K562 (cell line): ENCODE data around the gene HIKESHI. TPM values are rescaled to one million over a fixed set of nuclear protein-coding genes. Genes with fewer than 3 reads are reported as not detected.

Experiments used
- ATF3 ChIP-seq, 2 experiments: fragments of 450-650 bp in 1 of 2; sonication (generic) in 1 of 2; formaldehyde crosslinking in 1 of 2; IDR thresholded peaks in 1 of 2; conservative IDR thresholded peaks in 1 of 2; 2 replicates each; pipeline versions ENCODE4 v1.6.1 to v1.8.1; 2016 to 2023; ENCODE audit warnings: mild to moderate bottlenecking in 2 of 2, moderate library complexity in 2 of 2, inconsistent platforms in 1 of 2, missing genetic modification reagents in 1 of 2
- ELF2 ChIP-seq: fragments of 250-450 bp; sonication (Bioruptor Pico); IDR thresholded peaks from 2 replicates; pipeline ENCODE4 v1.5.0; 2021; ENCODE audit warnings: mild to moderate bottlenecking
- EP300 ChIP-seq: IDR thresholded peaks from 2 replicates; pipeline ENCODE4 v1.6.1; 2012; ENCODE audit warnings: low read length, improper control_type of control experiment
- FOXK1 ChIP-seq: sonication (generic); formaldehyde crosslinking; IDR thresholded peaks from 2 replicates; pipeline ENCODE4 v1.8.0; 2022; ENCODE audit warnings: missing genetic modification reagents, mild to moderate bottlenecking, borderline replicate concordance
- MAFK ChIP-seq: IDR thresholded peaks from 2 replicates; pipeline ENCODE4 v1.6.1; 2011; ENCODE audit warnings: low read length, improper control_type of control experiment
- NR2C1 ChIP-seq, 2 experiments: fragments of 450-650 bp; IDR thresholded peaks; 2 replicates each; pipeline ENCODE4 v1.6.1; 2017; ENCODE audit warnings: mild to moderate bottlenecking in 2 of 2, antibody characterized with exemption in 1 of 2, inconsistent platforms in 1 of 2, missing compliant biosample characterization in 1 of 2, missing genetic modification characterization in 1 of 2
- NRF1 ChIP-seq, 2 experiments: fragments of 450-650 bp; IDR thresholded peaks in 1 of 2; conservative IDR thresholded peaks in 1 of 2; 2 replicates each; pipeline ENCODE4 v1.6.1; 2014; ENCODE audit warnings: mild to moderate bottlenecking in 2 of 2
- ZBTB7A ChIP-seq: IDR thresholded peaks from 2 replicates; pipeline ENCODE4 v1.6.1; 2011; ENCODE audit warnings: low read depth, mild to moderate bottlenecking, low read length, moderate library complexity, borderline replicate concordance; ENCODE audit not compliant: control insufficient read depth
- ZNF311 ChIP-seq: fragments of 250-450 bp; sonication (Bioruptor Pico); IDR thresholded peaks from 2 replicates; pipeline ENCODE4 v1.4.0; 2020; ENCODE audit warnings: mild to moderate bottlenecking, moderate library complexity
- polyA plus RNA-seq, 8 experiments: library from polyadenylated mRNA; depleted of rRNA in 4 of 8; stranded (reverse) in 5 of 8; unstranded in 3 of 8; fragments of >200 nt; fragmentation: Nextera tagmentation in 2 of 8; fragmentation: Illumina TruSeq in 1 of 8; extraction: Ambion mirVana in 2 of 8; extraction: Trizol in 1 of 8; gene quantifications; 2 replicates each; pipeline versions ENCODE4 v1.2.1 to v1.2.3, GENCODE V29; 2011 to 2014; ENCODE audit warnings: inconsistent platforms in 1 of 8, missing spikeins in 1 of 8
- total RNA-seq, 7 experiments: library from RNA; depleted of rRNA in 6 of 7; stranded (reverse); fragments of >200 nt in 6 of 7; fragmentation: Illumina TruSeq in 2 of 7; extraction: Trizol in 2 of 7; gene quantifications; 2 replicates each; pipeline versions ENCODE4 v1.2.1 to v1.2.3, GENCODE V29; 2011 to 2021; ENCODE audit warnings: low replicate concordance in 1 of 7
- TF ChIP-seq, protein P1 (sequence below): fragments of 450-650 bp; formaldehyde crosslinking; IDR thresholded peaks from 2 replicates; pipeline ENCODE4 v1.4.0; 2020; ENCODE audit warnings: mild to moderate bottlenecking, moderate library complexity
- TF ChIP-seq, protein P2 (sequence below), 2 experiments: fragments of 450-650 bp; conservative IDR thresholded peaks; 2 replicates each; pipeline ENCODE4 v1.6.1; 2017; ENCODE audit warnings: mild to moderate bottlenecking in 2 of 2, moderate library complexity in 2 of 2
- TF ChIP-seq, protein P3 (sequence below), 2 experiments: fragments of 450-650 bp in 1 of 2; sonication (generic) in 1 of 2; formaldehyde crosslinking in 1 of 2; IDR thresholded peaks; 2 replicates each; pipeline versions ENCODE4 v1.7.1 to v1.9.0; 2016 to 2022; ENCODE audit warnings: inconsistent platforms in 1 of 2, mild to moderate bottlenecking in 1 of 2, missing genetic modification reagents in 1 of 2

The HIKESHI gene
- total and polyA plus RNA-seq, 9 of the 15 experiments (the other 6 are each of a cell fraction or from before 2014, with no cell fraction given) = 33.2 to 196 (median 62.7) TPM

GRCh38 chr11:86302092-86302793 is at the start of gene HIKESHI (continued):
- TF ChIP-seq ATF3 (IDR thresholded peaks at IDR 0.05) (no peak; the same call in 1 of the 2 replicates), ATF3 (CRISPR knock-in tag; conservative IDR thresholded peaks at IDR 0.05) (no peak; the same call in 1 of the 2 replicates), ZBTB7A (peak; percentile 92), EP300 (no peak; the same call in none of the 2 replicates), NR2C1 (IDR thresholded peaks at IDR 0.05) (peak; percentile 100), NR2C1 (tag; IDR thresholded peaks at IDR 0.05) (peak; percentile 100), NRF1 (conservative IDR thresholded peaks at IDR 0.05 in 1 of 2, IDR thresholded peaks at IDR 0.05 in 1 of 2) (peak; percentile 85 to 86), ZNF311 (CRISPR knock-in tag) (0 out of 2 replicates have a peak, but pooled peaks have one; percentile 78), FOXK1 (CRISPR knock-in tag) (no peak), ELF2 (peak; percentile 72; the same call in 1 of the 2 replicates), MAFK (no peak; the same call in 1 of the 2 replicates)
- TF ChIP-seq, protein P1, sequence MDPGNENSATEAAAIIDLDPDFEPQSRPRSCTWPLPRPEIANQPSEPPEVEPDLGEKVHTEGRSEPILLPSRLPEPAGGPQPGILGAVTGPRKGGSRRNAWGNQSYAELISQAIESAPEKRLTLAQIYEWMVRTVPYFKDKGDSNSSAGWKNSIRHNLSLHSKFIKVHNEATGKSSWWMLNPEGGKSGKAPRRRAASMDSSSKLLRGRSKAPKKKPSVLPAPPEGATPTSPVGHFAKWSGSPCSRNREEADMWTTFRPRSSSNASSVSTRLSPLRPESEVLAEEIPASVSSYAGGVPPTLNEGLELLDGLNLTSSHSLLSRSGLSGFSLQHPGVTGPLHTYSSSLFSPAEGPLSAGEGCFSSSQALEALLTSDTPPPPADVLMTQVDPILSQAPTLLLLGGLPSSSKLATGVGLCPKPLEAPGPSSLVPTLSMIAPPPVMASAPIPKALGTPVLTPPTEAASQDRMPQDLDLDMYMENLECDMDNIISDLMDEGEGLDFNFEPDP (CRISPR knock-in tag) = no peak
- TF ChIP-seq, protein P2, sequence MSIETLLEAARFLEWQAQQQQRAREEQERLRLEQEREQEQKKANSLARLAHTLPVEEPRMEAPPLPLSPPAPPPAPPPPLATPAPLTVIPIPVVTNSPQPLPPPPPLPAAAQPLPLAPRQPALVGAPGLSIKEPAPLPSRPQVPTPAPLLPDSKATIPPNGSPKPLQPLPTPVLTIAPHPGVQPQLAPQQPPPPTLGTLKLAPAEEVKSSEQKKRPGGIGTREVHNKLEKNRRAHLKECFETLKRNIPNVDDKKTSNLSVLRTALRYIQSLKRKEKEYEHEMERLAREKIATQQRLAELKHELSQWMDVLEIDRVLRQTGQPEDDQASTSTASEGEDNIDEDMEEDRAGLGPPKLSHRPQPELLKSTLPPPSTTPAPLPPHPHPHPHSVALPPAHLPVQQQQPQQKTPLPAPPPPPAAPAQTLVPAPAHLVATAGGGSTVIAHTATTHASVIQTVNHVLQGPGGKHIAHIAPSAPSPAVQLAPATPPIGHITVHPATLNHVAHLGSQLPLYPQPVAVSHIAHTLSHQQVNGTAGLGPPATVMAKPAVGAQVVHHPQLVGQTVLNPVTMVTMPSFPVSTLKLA (conservative IDR thresholded peaks at IDR 0.05) = peak; percentile 44 to 70; a peak in 2 of 4 replicates
- TF ChIP-seq, protein P3, sequence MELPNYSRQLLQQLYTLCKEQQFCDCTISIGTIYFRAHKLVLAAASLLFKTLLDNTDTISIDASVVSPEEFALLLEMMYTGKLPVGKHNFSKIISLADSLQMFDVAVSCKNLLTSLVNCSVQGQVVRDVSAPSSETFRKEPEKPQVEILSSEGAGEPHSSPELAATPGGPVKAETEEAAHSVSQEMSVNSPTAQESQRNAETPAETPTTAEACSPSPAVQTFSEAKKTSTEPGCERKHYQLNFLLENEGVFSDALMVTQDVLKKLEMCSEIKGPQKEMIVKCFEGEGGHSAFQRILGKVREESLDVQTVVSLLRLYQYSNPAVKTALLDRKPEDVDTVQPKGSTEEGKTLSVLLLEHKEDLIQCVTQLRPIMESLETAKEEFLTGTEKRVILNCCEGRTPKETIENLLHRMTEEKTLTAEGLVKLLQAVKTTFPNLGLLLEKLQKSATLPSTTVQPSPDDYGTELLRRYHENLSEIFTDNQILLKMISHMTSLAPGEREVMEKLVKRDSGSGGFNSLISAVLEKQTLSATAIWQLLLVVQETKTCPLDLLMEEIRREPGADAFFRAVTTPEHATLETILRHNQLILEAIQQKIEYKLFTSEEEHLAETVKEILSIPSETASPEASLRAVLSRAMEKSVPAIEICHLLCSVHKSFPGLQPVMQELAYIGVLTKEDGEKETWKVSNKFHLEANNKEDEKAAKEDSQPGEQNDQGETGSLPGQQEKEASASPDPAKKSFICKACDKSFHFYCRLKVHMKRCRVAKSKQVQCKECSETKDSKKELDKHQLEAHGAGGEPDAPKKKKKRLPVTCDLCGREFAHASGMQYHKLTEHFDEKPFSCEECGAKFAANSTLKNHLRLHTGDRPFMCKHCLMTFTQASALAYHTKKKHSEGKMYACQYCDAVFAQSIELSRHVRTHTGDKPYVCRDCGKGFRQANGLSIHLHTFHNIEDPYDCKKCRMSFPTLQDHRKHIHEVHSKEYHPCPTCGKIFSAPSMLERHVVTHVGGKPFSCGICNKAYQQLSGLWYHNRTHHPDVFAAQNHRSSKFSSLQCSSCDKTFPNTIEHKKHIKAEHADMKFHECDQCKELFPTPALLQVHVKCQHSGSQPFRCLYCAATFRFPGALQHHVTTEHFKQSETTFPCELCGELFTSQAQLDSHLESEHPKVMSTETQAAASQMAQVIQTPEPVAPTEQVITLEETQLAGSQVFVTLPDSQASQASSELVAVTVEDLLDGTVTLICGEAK (IDR thresholded peaks at IDR 0.05) = peak; percentile 99
- TF ChIP-seq, protein P3 (CRISPR knock-in tag; IDR thresholded peaks at IDR 0.05) = no peak
